Endothelial cell of umbilical vein (primary cell): ENCODE results near the gene CCDC57.

Experiments
- EZH2 ChIP-seq: IDR thresholded peaks from 2 replicates; pipeline ENCODE4 v1.6.1; 2012; ENCODE audit warnings: borderline replicate concordance, low read depth, mild to moderate bottlenecking, moderate library complexity, low read length, inconsistent platforms; ENCODE audit not compliant: severe bottlenecking
- GATA2 ChIP-seq: IDR thresholded peaks from 2 replicates; pipeline ENCODE4 v1.7.0; 2011; ENCODE audit warnings: low read depth, mild to moderate bottlenecking, moderate library complexity, mixed read lengths, low read length; ENCODE audit not compliant: insufficient read length, insufficient read depth
- JUN ChIP-seq: IDR thresholded peaks from 2 replicates; pipeline ENCODE4 v1.6.1; 2011; ENCODE audit warnings: borderline replicate concordance, low read depth; ENCODE audit not compliant: insufficient read length, insufficient read depth
- POLR2A ChIP-seq: IDR thresholded peaks from 2 replicates; pipeline ENCODE4 v1.6.1; 2012; ENCODE audit warnings: low read depth, mild to moderate bottlenecking, control low read depth, low read length
- POLR2AphosphoS5 ChIP-seq: IDR thresholded peaks from 2 replicates; pipeline ENCODE4 v1.6.1; 2012; ENCODE audit warnings: low read depth, mild to moderate bottlenecking, control low read depth, low read length, moderate library complexity; ENCODE audit not compliant: insufficient read depth
- TF ChIP-seq, protein P1 (sequence below), 2 donors: IDR thresholded peaks; 1 replicate in 1 of 2; 2 replicates in 1 of 2; pipeline ENCODE4 v1.5.1; 2011; ENCODE audit warnings: low read length in 2 of 2, mild to moderate bottlenecking in 2 of 2, moderate library complexity in 2 of 2, control low read depth in 1 of 2, inconsistent platforms in 1 of 2, low read depth in 1 of 2; ENCODE audit not compliant: insufficient read depth in 1 of 2; ENCODE audit errors: extremely low read depth in 1 of 2
- TF ChIP-seq, protein P2 (sequence below): IDR thresholded peaks from 2 replicates; pipeline ENCODE4 v1.6.1; 2011; ENCODE audit not compliant: insufficient read depth, insufficient read length

DNA sequence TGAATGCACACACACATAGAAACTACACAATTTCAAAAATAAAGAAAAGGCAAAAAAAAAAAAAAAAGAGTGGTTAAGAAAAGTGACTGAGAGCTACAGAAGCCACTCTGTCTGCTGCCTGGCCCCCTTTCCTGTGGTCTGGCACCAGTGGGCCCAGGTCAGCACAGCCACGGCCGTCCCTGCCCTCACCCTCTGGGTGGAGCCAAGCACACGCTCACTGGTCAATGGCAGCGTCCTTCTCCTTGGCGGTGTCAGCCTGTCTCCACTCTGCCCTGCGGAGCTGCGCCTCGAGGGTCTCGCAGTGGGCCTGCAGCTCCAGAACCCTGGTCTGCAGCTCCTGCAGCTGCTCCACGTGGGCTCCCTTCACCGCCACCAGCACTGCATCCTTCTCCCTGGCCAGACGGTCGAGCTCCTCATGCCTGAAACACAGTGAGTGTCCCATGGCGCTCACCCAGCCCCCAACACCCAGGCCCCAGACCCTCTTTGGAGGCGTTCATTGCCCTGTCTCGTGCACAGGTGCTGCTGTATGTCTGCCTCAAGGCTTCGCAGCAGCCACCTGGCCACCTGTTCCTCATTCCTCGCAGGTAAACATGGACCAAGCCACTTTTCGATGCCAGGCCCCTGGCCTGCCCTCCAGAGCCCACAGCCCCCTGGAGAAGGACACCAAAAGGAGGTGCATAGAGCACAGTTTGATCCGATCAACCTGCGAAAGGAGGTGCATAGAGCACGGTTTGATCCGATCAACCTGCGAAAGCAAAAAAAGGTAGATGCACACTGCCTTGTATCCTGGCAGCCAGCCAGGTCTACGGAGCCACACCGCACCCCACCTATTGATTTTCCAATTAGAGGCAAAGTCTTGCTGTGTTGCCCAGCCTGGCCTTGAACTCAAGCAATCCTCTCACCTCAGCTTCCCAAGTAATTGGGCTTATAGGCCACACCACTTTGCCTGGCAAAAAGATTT is 24.4 kb downstream of the CCDC57 start:
- TF ChIP-seq, protein P1, sequence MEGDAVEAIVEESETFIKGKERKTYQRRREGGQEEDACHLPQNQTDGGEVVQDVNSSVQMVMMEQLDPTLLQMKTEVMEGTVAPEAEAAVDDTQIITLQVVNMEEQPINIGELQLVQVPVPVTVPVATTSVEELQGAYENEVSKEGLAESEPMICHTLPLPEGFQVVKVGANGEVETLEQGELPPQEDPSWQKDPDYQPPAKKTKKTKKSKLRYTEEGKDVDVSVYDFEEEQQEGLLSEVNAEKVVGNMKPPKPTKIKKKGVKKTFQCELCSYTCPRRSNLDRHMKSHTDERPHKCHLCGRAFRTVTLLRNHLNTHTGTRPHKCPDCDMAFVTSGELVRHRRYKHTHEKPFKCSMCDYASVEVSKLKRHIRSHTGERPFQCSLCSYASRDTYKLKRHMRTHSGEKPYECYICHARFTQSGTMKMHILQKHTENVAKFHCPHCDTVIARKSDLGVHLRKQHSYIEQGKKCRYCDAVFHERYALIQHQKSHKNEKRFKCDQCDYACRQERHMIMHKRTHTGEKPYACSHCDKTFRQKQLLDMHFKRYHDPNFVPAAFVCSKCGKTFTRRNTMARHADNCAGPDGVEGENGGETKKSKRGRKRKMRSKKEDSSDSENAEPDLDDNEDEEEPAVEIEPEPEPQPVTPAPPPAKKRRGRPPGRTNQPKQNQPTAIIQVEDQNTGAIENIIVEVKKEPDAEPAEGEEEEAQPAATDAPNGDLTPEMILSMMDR (IDR thresholded peaks at IDR 0.05; ENCODE audit: extremely low read depth in 1 of 2, insufficient read depth in 1 of 2, low read depth in 1 of 2, low read length in 2 of 2), result no peak
- TF ChIP-seq, protein P2, sequence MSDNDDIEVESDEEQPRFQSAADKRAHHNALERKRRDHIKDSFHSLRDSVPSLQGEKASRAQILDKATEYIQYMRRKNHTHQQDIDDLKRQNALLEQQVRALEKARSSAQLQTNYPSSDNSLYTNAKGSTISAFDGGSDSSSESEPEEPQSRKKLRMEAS, result no peak
- TF ChIP-seq POLR2A, result no peak
- TF ChIP-seq EZH2, result no peak
- TF ChIP-seq GATA2, result no peak
- no peak for TF ChIP-seq POLR2AphosphoS5
- TF ChIP-seq JUN, result no peak
